ENCODE measurements around the gene CBX2.

- TF ChIP-seq, protein P1, sequence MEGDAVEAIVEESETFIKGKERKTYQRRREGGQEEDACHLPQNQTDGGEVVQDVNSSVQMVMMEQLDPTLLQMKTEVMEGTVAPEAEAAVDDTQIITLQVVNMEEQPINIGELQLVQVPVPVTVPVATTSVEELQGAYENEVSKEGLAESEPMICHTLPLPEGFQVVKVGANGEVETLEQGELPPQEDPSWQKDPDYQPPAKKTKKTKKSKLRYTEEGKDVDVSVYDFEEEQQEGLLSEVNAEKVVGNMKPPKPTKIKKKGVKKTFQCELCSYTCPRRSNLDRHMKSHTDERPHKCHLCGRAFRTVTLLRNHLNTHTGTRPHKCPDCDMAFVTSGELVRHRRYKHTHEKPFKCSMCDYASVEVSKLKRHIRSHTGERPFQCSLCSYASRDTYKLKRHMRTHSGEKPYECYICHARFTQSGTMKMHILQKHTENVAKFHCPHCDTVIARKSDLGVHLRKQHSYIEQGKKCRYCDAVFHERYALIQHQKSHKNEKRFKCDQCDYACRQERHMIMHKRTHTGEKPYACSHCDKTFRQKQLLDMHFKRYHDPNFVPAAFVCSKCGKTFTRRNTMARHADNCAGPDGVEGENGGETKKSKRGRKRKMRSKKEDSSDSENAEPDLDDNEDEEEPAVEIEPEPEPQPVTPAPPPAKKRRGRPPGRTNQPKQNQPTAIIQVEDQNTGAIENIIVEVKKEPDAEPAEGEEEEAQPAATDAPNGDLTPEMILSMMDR (IDR thresholded peaks at IDR 0.05) = peak in 1 of 6 experiments; percentile 6
- no peak for TF ChIP-seq POLR2A (IDR thresholded peaks at IDR 0.05)
Measured at GRCh38 chr17:79814974-79815835, 37.3 kb downstream of the CBX2 start.
